Esophagus squamous epithelium (tissue), 4 donors: ENCODE data around the gene OSBPL9.

ENCODE experiments used
- CTCF ChIP-seq, 6 experiments: fragments of 450-650 bp in 4 of 6; fragments of 200-600 bp in 2 of 6; sonication (generic) in 2 of 6; IDR thresholded peaks; one replicate each; pipeline ENCODE4 v1.5.1; 2016 to 2019; ENCODE audit warnings: antibody characterized with exemption in 6 of 6, mild to moderate bottlenecking in 4 of 6, moderate library complexity in 4 of 6
- POLR2A ChIP-seq, 4 donors: fragments of 450-650 bp; IDR thresholded peaks; one replicate each; pipeline ENCODE4 v1.6.1; 2017; ENCODE audit warnings: antibody characterized with exemption in 4 of 4, mild to moderate bottlenecking in 4 of 4, moderate library complexity in 3 of 4

DNA sequence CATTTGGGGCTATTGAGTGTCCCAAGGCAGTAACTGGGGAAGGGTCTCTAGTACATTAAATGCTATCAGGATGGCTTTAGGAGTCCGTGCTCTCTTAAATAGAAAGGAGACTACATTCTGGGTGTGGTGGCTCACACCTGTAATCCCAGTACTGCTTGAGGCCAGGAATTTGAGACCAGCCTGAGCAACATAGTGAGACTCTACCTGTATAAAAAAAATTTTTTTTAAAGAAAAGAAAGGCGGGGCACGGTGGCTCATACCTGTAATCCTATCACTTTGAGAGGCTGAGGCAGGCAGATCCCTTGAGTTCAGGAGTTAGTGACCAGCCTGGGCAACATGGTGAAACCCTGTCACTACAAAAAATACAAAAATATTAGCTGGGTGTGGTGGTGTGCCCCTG lies 21.5 kb downstream of the OSBPL9 start:
- no peak for TF ChIP-seq CTCF (IDR thresholded peaks at IDR 0.05)
- TF ChIP-seq POLR2A (IDR thresholded peaks at IDR 0.05): no peak
